ENCODE results near the gene KRTAP2-4. TPM values are rescaled to one million over a fixed set of nuclear protein-coding genes. Genes with fewer than 3 reads are reported as not detected.
"Not testable (repeated sequence)": the region's sequence is repeated elsewhere in the genome, so short reads cannot be mapped to it uniquely, and the experiment has no call there.

KRTAP2-4 gene
- total RNA-seq, 6 donors from 2014 or later = not detected

DNA sequence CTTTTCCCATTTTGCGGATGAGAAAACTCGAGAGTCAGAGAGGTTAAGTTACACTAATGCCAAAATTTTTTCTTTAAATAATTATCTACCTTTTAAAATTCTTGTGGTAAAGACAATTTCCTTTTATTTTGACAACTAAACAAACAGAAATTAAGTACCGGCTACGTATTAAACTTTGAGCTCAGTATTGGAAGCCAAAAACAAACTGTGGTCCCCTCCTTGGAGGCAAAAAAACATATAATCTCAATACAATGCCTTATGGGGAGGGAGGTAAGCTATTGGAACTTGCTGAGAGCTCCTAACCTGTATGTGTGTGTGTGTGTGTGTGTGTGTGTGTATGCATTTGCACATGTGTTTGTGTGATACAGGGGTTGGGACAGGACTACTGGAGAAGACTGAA lies 2.2 kb downstream of the KRTAP2-4 start:
- Histone ChIP-seq H3K27me3 (no peaks in the 10 kb centered on the region), H3K27ac (no peak overlapping the region), H3K36me3 (no peaks in the 10 kb centered on the region), H3K9me3 (no peaks in the 10 kb centered on the region), H3K4me3 (no peak overlapping the region), H3K4me1 (no peaks in the 10 kb centered on the region)
- WGBS, 2 donors = 74 to 75% methylated on average over 4 of the region's 4 CpGs
- DNase-seq = no peak
- no peak for TF ChIP-seq EP300 (IDR thresholded peaks at IDR 0.05)
- no peak for TF ChIP-seq POLR2AphosphoS5 (IDR thresholded peaks at IDR 0.05)
- TF ChIP-seq, protein P1, sequence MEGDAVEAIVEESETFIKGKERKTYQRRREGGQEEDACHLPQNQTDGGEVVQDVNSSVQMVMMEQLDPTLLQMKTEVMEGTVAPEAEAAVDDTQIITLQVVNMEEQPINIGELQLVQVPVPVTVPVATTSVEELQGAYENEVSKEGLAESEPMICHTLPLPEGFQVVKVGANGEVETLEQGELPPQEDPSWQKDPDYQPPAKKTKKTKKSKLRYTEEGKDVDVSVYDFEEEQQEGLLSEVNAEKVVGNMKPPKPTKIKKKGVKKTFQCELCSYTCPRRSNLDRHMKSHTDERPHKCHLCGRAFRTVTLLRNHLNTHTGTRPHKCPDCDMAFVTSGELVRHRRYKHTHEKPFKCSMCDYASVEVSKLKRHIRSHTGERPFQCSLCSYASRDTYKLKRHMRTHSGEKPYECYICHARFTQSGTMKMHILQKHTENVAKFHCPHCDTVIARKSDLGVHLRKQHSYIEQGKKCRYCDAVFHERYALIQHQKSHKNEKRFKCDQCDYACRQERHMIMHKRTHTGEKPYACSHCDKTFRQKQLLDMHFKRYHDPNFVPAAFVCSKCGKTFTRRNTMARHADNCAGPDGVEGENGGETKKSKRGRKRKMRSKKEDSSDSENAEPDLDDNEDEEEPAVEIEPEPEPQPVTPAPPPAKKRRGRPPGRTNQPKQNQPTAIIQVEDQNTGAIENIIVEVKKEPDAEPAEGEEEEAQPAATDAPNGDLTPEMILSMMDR (IDR thresholded peaks at IDR 0.05) = no peak
- no peak for TF ChIP-seq POLR2A (IDR thresholded peaks at IDR 0.05)
- no peak for ATAC-seq (ENCODE audit: low FRiP score in 2 of 2)

DNA sequence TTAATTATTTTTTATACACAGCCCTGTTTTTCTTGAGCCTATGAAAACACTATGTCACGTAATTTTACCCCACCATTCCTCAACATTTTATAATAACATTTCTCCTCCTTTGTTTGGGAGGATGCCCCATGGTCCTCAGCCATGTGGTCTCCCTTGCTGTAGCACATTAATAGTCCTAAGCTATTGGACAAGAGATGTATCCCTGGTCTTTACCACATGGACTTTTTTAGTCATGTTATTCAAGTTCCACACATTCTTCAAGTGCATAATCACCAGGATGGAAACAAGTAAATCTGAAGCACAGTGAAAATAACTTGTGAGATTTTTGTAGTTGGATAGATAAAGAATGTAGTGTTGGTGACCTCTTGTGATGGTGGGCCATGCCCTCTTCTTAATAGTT lies 3.7 kb downstream of the KRTAP2-4 start:
- Histone ChIP-seq H3K4me3 (no peak overlapping the region), H3K27me3 (no peaks in the 10 kb centered on the region), H3K9me3 (no peaks in the 10 kb centered on the region), H3K4me1 (no peaks in the 10 kb centered on the region), H3K27ac (no peak overlapping the region), H3K36me3 (no peaks in the 10 kb centered on the region)
- 66 to 76% methylated on average over 1 of the region's 1 CpG for WGBS, 2 donors
- no peak for DNase-seq
- ATAC-seq (ENCODE audit: low FRiP score in 2 of 2) = no peak
- no peak for TF ChIP-seq EP300 (IDR thresholded peaks at IDR 0.05)
- TF ChIP-seq POLR2A (IDR thresholded peaks at IDR 0.05) = no peak
- TF ChIP-seq, protein P1 (IDR thresholded peaks at IDR 0.05) = no peak
- no peak for TF ChIP-seq POLR2AphosphoS5 (IDR thresholded peaks at IDR 0.05)

DNA sequence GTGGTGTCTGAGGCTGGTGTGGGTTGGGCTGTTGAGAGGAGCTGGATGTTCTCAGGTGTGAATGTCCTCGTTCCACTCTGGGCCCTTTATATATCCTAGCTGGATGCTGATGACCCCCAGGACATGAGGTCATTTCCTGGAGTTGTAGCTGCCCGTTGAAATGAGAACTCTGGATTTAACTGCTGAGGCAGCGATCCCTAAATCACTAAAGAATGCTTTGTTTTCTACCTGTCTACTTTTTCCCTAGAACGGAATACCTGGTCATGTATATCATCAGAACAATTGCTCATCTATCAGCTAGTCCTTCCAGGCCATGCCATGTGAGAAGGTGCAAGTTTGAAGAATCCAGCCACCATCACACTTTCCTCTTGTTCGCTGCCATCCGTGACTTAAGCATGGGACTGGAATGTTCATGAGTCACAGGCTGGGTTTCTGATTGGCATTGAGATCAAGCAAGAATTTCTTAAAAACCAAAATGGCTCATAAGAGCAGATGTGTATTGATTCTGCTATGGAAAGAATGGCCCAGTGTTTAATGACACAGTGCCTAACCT lies 5.6 kb downstream of the KRTAP2-4 start, which contains the start of gene KRTAP2-3:
TSS of gene KRTAP2-3 (minus strand) at position 63 of the 553 bp plus-strand sequence. CDS start 64 bp downstream, outside the sequence.
- DNase-seq (no peak), ATAC-seq (ENCODE audit: low FRiP score in 2 of 2) (no peak)
- Histone ChIP-seq H3K27ac (no peak within 1 kb of the TSS), H3K4me3 (no peak within 1 kb of the TSS), H3K36me3 (no peaks in the 10 kb centered on the region), H3K27me3 (no peaks in the 10 kb centered on the region), H3K9me3 (no peaks in the 10 kb centered on the region), H3K4me1 (no peaks in the 10 kb centered on the region)
- TF ChIP-seq, protein P1 (IDR thresholded peaks at IDR 0.05) = no peak
- TF ChIP-seq EP300 (IDR thresholded peaks at IDR 0.05) (no peak), POLR2AphosphoS5 (IDR thresholded peaks at IDR 0.05) (no peak), POLR2A (IDR thresholded peaks at IDR 0.05) (no peak)
- 61 to 79% methylated on average over 5 to 6 of the region's 6 CpGs for WGBS, 2 donors

DNA sequence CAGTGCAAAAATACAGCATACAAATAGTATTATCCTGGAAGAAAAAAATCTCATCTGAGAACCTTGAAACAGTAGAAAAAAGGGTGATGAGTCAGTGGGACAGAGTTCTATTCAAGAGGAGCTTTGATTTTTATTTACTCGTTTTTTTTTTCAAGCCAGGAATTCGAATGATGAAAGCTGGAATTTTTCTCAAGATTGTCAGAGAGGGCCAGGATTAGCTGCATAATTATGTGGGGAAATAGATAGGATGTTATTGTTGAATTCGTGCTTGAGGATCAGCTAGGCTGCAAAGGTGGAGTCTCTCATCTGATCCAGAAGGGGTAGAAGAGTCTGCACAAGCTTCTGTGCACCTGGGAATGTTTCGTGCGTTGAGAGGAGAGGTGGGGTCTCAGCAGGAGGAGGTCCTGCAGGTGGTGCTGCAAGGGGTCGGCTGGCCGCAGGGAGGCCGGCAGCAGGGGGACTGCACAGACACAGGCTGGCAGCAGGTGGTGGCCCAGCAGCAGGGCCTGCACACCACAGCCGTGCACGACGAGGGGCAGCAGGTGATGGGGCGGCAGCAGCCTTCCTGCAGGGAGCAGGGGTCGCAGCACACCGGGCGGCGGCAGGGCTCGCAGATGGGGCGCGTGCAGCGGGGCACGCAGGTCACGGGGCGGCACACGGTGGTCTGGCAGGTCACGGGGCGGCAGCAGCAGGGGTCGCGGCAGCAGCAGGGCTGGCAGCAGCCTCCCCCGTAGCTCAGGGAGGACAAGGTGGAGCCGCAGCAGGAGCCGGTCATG lies 6.2 kb downstream of the KRTAP2-4 start:
- H3K9me3 ChIP-seq; H3K4me3 ChIP-seq; H3K27ac ChIP-seq; ATAC-seq (ENCODE audit: low FRiP score in 2 of 2); H3K36me3 ChIP-seq; H3K4me1 ChIP-seq; H3K27me3 ChIP-seq: not testable (repeated sequence)
- peak in 1 of 2 donors; percentile 59 for DNase-seq
- 31 to 39% methylated on average over 7 to 11 of the region's 31 CpGs for WGBS, 2 donors

DNA sequence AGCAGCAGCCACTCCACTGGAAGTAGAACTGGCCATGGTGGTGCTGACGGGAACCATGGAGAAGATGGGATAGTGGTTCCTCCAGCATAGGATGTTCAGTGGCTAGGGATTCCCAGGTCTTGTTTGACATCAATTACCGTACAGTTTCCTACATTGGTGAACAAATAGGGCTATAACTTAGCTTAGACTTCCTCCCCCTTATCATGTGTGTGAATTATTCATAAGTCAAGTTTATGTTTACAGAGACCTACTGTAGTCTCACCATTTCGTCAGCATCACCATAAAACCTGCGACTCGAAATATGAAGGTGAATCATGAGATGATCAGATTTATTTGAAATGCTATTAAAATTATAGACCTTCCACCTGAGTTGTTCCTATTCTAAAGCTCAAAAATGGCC lies 6.9 kb downstream of the KRTAP2-4 start:
- 87 to 90% methylated on average over 5 of the region's 5 CpGs for WGBS, 2 donors
- ATAC-seq (ENCODE audit: low FRiP score in 2 of 2) = no peak

More for the DNA sequence above, 6.9 kb downstream of the KRTAP2-4 start:
- no peaks in the 10 kb centered on the region for H3K9me3 ChIP-seq
- TF ChIP-seq, protein P1 (IDR thresholded peaks at IDR 0.05) = no peak
- TF ChIP-seq POLR2A (IDR thresholded peaks at IDR 0.05) (no peak), EP300 (IDR thresholded peaks at IDR 0.05) (no peak), POLR2AphosphoS5 (IDR thresholded peaks at IDR 0.05) (no peak)
- H3K36me3 ChIP-seq = no peaks in the 10 kb centered on the region
- no peaks in the 10 kb centered on the region for H3K27me3 ChIP-seq
- H3K27ac ChIP-seq = no peak overlapping the region
- no peak overlapping the region for H3K4me3 ChIP-seq
- no peaks in the 10 kb centered on the region for H3K4me1 ChIP-seq
- DNase-seq = no peak
